HepG2 (cell line): ENCODE data around the gene BLMH. TPM values are rescaled to one million over a fixed set of nuclear protein-coding genes. Genes with fewer than 3 reads are reported as not detected.

Experiments used
- AKAP8 ChIP-seq: sonication (generic); formaldehyde crosslinking; IDR thresholded peaks from 2 replicates; pipeline ENCODE4 v1.5.1; 2020; ENCODE audit warnings: mild to moderate bottlenecking, missing genetic modification reagents
- ARNT ChIP-seq: fragments of 450-650 bp; IDR thresholded peaks from 2 replicates; pipeline ENCODE4 v1.6.1; 2017
- ATAD3A ChIP-seq: sonication (generic); formaldehyde crosslinking; IDR thresholded peaks from 2 replicates; pipeline ENCODE4 v1.4.0; 2020; ENCODE audit warnings: missing genetic modification reagents
- CBFB ChIP-seq: sonication (generic); formaldehyde crosslinking; IDR thresholded peaks from 2 replicates; pipeline ENCODE4 v1.4.0; 2020; ENCODE audit warnings: missing genetic modification reagents
- FOXK1 ChIP-seq: sonication (generic); formaldehyde crosslinking; IDR thresholded peaks from 2 replicates; pipeline ENCODE4 v1.4.0; 2020; ENCODE audit warnings: low read depth, missing genetic modification reagents, borderline replicate concordance
- HINFP ChIP-seq: sonication (generic); formaldehyde crosslinking; IDR thresholded peaks from 2 replicates; pipeline ENCODE4 v1.4.0; 2020; ENCODE audit warnings: low read depth, mild to moderate bottlenecking, missing genetic modification reagents
- MTA1 ChIP-seq: sonication (generic); formaldehyde crosslinking; IDR thresholded peaks from 2 replicates; pipeline ENCODE4 v1.4.0; 2020; ENCODE audit warnings: missing genetic modification reagents, mild to moderate bottlenecking, borderline replicate concordance
- MTERF4 ChIP-seq: sonication (generic); formaldehyde crosslinking; IDR thresholded peaks from 2 replicates; pipeline ENCODE4 v1.8.0; 2023; ENCODE audit warnings: mild to moderate bottlenecking, missing genetic modification reagents
- MYNN ChIP-seq: sonication (generic); formaldehyde crosslinking; IDR thresholded peaks from 2 replicates; pipeline ENCODE4 v1.4.0; 2020; ENCODE audit warnings: mild to moderate bottlenecking, low read depth, missing genetic modification reagents
- NFIC ChIP-seq: IDR thresholded peaks from 2 replicates; pipeline ENCODE4 v1.6.1; 2012; ENCODE audit warnings: mild to moderate bottlenecking, low read length, inconsistent platforms
- PRPF4 ChIP-seq: fragments of 200-400 bp; formaldehyde crosslinking; IDR thresholded peaks from 2 replicates; pipeline ENCODE4 v1.6.1; 2016; ENCODE audit warnings: low read length, low read depth; ENCODE audit not compliant: poor library complexity, severe bottlenecking
- RARG ChIP-seq: sonication (generic); formaldehyde crosslinking; IDR thresholded peaks from 2 replicates; pipeline ENCODE4 v1.4.0; 2020; ENCODE audit warnings: low read depth, mild to moderate bottlenecking, missing genetic modification reagents
- RBM39 ChIP-seq: fragments of 200-400 bp; formaldehyde crosslinking; IDR thresholded peaks from one replicate; pipeline ENCODE4 v1.6.1; 2018; ENCODE audit warnings: antibody characterized with exemption, mild to moderate bottlenecking, low read depth, low read length; ENCODE audit not compliant: poor library complexity, severe bottlenecking
- SALL1 ChIP-seq: sonication (generic); formaldehyde crosslinking; IDR thresholded peaks from 2 replicates; pipeline ENCODE4 v1.8.0; 2022; ENCODE audit warnings: mild to moderate bottlenecking, missing genetic modification reagents
- SMARCE1 ChIP-seq: fragments of 450-650 bp; IDR thresholded peaks from 2 replicates; pipeline ENCODE4 v1.6.1; 2017; ENCODE audit warnings: borderline replicate concordance
- SP140L ChIP-seq: sonication (generic); formaldehyde crosslinking; IDR thresholded peaks from 2 replicates; pipeline ENCODE4 v1.4.0; 2020; ENCODE audit warnings: missing genetic modification reagents, borderline replicate concordance
- SUZ12 ChIP-seq: fragments of 150-350 bp; IDR thresholded peaks from 2 replicates; pipeline ENCODE4 v1.6.1; 2014; ENCODE audit warnings: low read depth, low read length
- ZC3H4 ChIP-seq: sonication (generic); formaldehyde crosslinking; IDR thresholded peaks from 2 replicates; pipeline ENCODE4 v1.4.0; 2020; ENCODE audit warnings: missing genetic modification reagents, borderline replicate concordance
- ZFP90 ChIP-seq: sonication (generic); formaldehyde crosslinking; IDR thresholded peaks from 2 replicates; pipeline ENCODE4 v1.8.0; 2022; ENCODE audit warnings: missing genetic modification reagents, mild to moderate bottlenecking, inconsistent platforms, borderline replicate concordance
- ZNF468 ChIP-seq: sonication (generic); formaldehyde crosslinking; IDR thresholded peaks from 2 replicates; pipeline ENCODE4 v1.8.0; 2022; ENCODE audit warnings: mild to moderate bottlenecking, moderate library complexity, missing genetic modification reagents
- ZNF496 ChIP-seq: sonication (generic); formaldehyde crosslinking; IDR thresholded peaks from 2 replicates; pipeline ENCODE4 v1.8.1; 2023; ENCODE audit warnings: mild to moderate bottlenecking, moderate library complexity, missing genetic modification reagents; ENCODE audit not compliant: insufficient replicate concordance
- ZNF639 ChIP-seq: conservative IDR thresholded peaks from 2 replicates; pipeline ENCODE4 v1.6.1; 2018; ENCODE audit warnings: missing genetic modification reagents
- ZNF691 ChIP-seq: sonication (generic); formaldehyde crosslinking; IDR thresholded peaks from 2 replicates; pipeline ENCODE4 v1.4.0; 2020; ENCODE audit warnings: missing genetic modification reagents, low read depth, mild to moderate bottlenecking, borderline replicate concordance
- ZNF7 ChIP-seq: IDR thresholded peaks from 2 replicates; pipeline ENCODE4 v1.6.1; 2016; ENCODE audit warnings: missing biosample characterization, missing genetic modification reagents
- ZNF720 ChIP-seq: sonication (generic); formaldehyde crosslinking; IDR thresholded peaks from 2 replicates; pipeline ENCODE4 v1.4.0; 2020; ENCODE audit warnings: missing genetic modification reagents
- ZSCAN9 ChIP-seq: IDR thresholded peaks from 2 replicates; pipeline ENCODE4 v1.6.1; 2016; ENCODE audit warnings: borderline replicate concordance
- polyA plus RNA-seq, 8 experiments: library from polyadenylated mRNA; depleted of rRNA in 3 of 8; stranded (reverse) in 7 of 8; unstranded in 1 of 8; fragments of >200 nt; fragmentation: Illumina TruSeq in 4 of 8; extraction: Trizol in 4 of 8; gene quantifications; 2 replicates each; pipeline versions ENCODE4 v1.2.1 to v1.2.3, GENCODE V29; 2011 to 2016; ENCODE audit warnings: low read depth in 4 of 8, missing spikeins in 1 of 8, mixed read lengths in 1 of 8; ENCODE audit not compliant: insufficient read depth in 1 of 8
- total RNA-seq, 5 experiments: library from RNA; depleted of rRNA; stranded (reverse); fragments of >200 nt; fragmentation: Illumina TruSeq; extraction: Trizol; gene quantifications; 2 replicates each; pipeline ENCODE4 v1.2.3, GENCODE V29; 2016; ENCODE audit warnings: low read depth in 1 of 5

The BLMH gene
- total and polyA plus RNA-seq, 2 of the 13 experiments (the other 11 are each of a cell fraction or from before 2014, with no cell fraction given) = 12.1 to 41.0 TPM

GRCh38 chr17:30291543-30292285 lies at the start of gene BLMH (continued):
- TF ChIP-seq ZNF468 (CRISPR knock-in tag) (no peak), PRPF4 (no peak), SUZ12 (no peak), ZNF691 (CRISPR knock-in tag) (no peak), ATAD3A (CRISPR knock-in tag) (no peak), SP140L (CRISPR knock-in tag) (no peak), FOXK1 (no peak), MYNN (CRISPR knock-in tag) (no peak), CBFB (CRISPR knock-in tag) (no peak), ZNF7 (CRISPR knock-in tag) (no peak), MTA1 (CRISPR knock-in tag) (no peak), SALL1 (CRISPR knock-in tag) (peak; percentile 52; the same call in 1 of the 2 replicates), AKAP8 (no peak), ZSCAN9 (CRISPR knock-in tag) (no peak), RBM39 (peak; percentile 88), ZNF639 (peak; percentile 25; the same call in 1 of the 2 replicates), NFIC (no peak), MTERF4 (CRISPR knock-in tag) (no peak), SMARCE1 (no peak), ARNT (no peak), ZNF720 (CRISPR knock-in tag) (no peak), ZFP90 (no peak), HINFP (no peak), ZC3H4 (CRISPR knock-in tag) (no peak), ZNF496 (CRISPR knock-in tag) (no peak), RARG (CRISPR knock-in tag) (no peak)
